HUES64 (cell line): Measurements from ENCODE around the gene MT1M.

Experiments
- H3K27ac ChIP-seq: 2 replicates; pipeline ENCODE4 v1.7.0; 2013; ENCODE audit warnings: low read depth, low read length, inconsistent platforms
- H3K27me3 ChIP-seq: 2 replicates; pipeline ENCODE4 v1.6.1; 2013; ENCODE audit warnings: mild to moderate bottlenecking, low read length; ENCODE audit not compliant: insufficient read depth
- H3K36me3 ChIP-seq: 2 replicates; pipeline ENCODE4 v1.6.1; 2013; ENCODE audit warnings: mild to moderate bottlenecking, low read length; ENCODE audit not compliant: insufficient read depth
- H3K4me1 ChIP-seq: 2 replicates; pipeline ENCODE4 v1.6.1; 2013; ENCODE audit warnings: mild to moderate bottlenecking, low read length, moderate library complexity; ENCODE audit not compliant: insufficient read depth
- H3K4me3 ChIP-seq: 2 replicates; pipeline ENCODE4 v1.5.1; 2013; ENCODE audit warnings: mild to moderate bottlenecking, low read length, moderate library complexity
- H3K9ac ChIP-seq: 2 replicates; pipeline ENCODE4 v1.6.1; 2013; ENCODE audit warnings: mild to moderate bottlenecking, low read depth, low read length
- H3K9me3 ChIP-seq: 2 replicates; pipeline ENCODE4 v1.6.1; 2013; ENCODE audit warnings: low read depth, low read length; ENCODE audit not compliant: insufficient read depth
- WGBS: fragments of 150-250, 120-280 bp; methylation state at CpG from one replicate; pipeline ENCODE4 v1.1.7; 2013; ENCODE audit warnings: missing lambda C conversion rate; 5-methylcytosine and 5-hydroxymethylcytosine counted together

The MT1M gene

GRCh38 chr16:56682703-56683397, 50.4 kb downstream of the MT1M start:
- peaks cover 63% of the 10 kb centered on the region for H3K27me3 ChIP-seq
- H3K4me3 ChIP-seq, result peak overlapping the region; percentile 69
- no peak overlapping the region for H3K27ac ChIP-seq
- H3K9me3 ChIP-seq, result 0 out of 2 replicates have a peak, but pooled peaks cover 4% of the 10 kb centered on the region
- WGBS, result 7% methylated on average over 8 of the region's 8 CpGs
- no peaks in the 10 kb centered on the region; the same call in 1 of the 2 replicates for H3K36me3 ChIP-seq
- H3K4me1 ChIP-seq, result peaks cover 18% of the 10 kb centered on the region; the same call in 1 of the 2 replicates
- H3K9ac ChIP-seq, result peak overlapping the region; percentile 54
